Stimulated activated naive B cell treated with anti-CD40 and anti-IgM and Interleukin-4, amounts not matched to agents 10 μg/mL and 1 μg/mL and 100 μg/mL, for 72 hours (primary cell): ENCODE data around the gene PAXX.
A peak's percentile ranks its signal among the peaks of the same experiment; 100 is the strongest.
"Not testable (repeated sequence)": the region's sequence is repeated elsewhere in the genome, so short reads cannot be mapped to it uniquely, and the experiment has no call there.

Experiments used
- ATAC-seq, 2 donors: fragments of 150-1000 bp; cut with Tn5 transposase; replicated peaks; 2 replicates each; pipeline ENCODE4 v1.10.0; 2021; ENCODE audit warnings: moderate library complexity in 1 of 2
- DNase-seq: peaks from one replicate; pipeline ENCODE4 v3.0.0; 2021
- H3K27ac Mint-ChIP-seq: one replicate; pipeline ENCODE4 v1.8.0; 2022; ENCODE audit warnings: mild to moderate bottlenecking, mixed read lengths
- H3K27me3 Mint-ChIP-seq, 2 donors: one replicate each; pipeline ENCODE4 v1.8.0; 2022; ENCODE audit warnings: mixed read lengths in 2 of 2
- H3K36me3 Mint-ChIP-seq, 2 donors: one replicate each; pipeline ENCODE4 v1.8.0; 2022; ENCODE audit warnings: mixed read lengths in 2 of 2, mild to moderate bottlenecking in 1 of 2
- H3K4me1 Mint-ChIP-seq, 2 donors: one replicate each; pipeline ENCODE4 v1.8.0; 2022; ENCODE audit warnings: mixed read lengths in 2 of 2, mild to moderate bottlenecking in 1 of 2
- H3K4me3 Mint-ChIP-seq, 2 donors: one replicate each; pipeline ENCODE4 v1.8.0; 2022; ENCODE audit warnings: mild to moderate bottlenecking in 2 of 2, mixed read lengths in 2 of 2, moderate library complexity in 1 of 2
- H3K9me3 Mint-ChIP-seq, 2 donors: one replicate each; pipeline ENCODE4 v1.8.0; 2022; ENCODE audit warnings: mixed read lengths in 2 of 2, mild to moderate bottlenecking in 1 of 2

The PAXX gene

DNA sequence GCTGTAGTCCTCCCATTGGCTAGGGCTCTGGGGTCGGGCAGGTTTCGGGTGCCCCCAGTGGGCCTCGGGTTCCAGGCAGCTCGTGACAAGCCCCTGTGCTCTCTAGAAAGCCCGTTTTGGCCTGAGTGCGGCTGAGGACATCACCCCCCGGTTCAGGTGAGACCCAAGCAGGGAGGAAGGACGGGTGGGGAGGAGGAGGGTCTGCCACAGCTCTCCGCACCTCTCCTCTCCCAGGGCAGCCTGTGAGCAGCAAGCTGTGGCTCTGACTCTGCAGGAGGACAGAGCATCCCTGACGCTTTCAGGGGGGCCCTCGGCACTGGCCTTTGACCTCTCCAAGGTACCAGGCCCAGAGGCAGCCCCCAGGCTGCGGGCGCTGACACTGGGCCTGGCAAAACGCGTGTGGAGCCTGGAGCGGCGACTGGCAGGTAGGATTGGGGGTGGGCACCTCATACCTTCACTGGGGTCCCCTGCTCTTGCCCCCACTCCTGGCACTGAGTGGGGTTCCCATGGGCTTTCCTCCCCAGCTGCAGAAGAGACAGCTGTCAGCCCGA is 672 bp downstream of the PAXX start:
- ATAC-seq, result no peak
- peaks cover 12 to 18% of the 10 kb centered on the region in 2 donors for H3K36me3 Mint-ChIP-seq
- peak overlapping the region; percentile 89 to 96 for H3K4me3 Mint-ChIP-seq
- H3K27ac Mint-ChIP-seq, result peak overlapping the region; percentile 95
- peaks cover 9 to 44% of the 10 kb centered on the region in 2 donors for H3K27me3 Mint-ChIP-seq
- DNase-seq, result no peak
- peaks cover 20 to 51% of the 10 kb centered on the region in 2 donors for H3K4me1 Mint-ChIP-seq
- H3K9me3 Mint-ChIP-seq, result no peaks in the 10 kb centered on the region

DNA sequence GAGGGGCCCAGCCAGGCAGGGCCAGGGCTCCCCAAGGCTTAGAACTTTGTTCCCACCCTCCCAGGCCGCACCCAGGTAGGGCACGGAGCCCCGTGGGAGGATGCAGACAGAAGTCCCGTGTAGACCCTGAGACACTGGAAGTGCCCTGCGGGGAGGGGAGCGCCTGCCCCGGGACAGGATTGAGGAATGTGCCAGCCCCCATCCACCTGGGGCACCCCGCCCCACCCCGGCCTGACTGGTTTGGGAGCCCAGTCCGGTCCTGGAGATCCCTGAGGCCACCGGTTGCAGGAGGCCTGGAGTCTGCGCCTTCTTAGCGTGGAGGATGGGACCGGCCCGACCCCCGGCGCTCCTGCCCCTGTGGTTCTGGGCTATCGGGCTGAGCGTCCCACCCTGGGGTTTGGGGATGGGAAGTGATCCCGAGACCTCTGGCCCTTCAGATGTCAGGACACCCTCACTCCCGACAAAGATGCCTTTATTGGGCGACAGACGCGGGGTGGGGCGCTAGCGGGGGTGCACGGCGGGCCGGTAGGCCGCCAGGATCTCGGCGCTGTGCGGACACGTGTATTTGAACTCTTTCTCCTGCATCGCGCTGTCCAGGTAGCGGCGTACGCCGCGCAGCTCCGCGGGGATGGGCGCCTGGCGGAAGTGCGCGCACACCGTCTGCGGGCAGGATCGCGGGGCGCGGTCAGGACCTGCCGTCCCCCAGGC is 2.1 kb downstream of the PAXX start:
- Mint-ChIP-seq H3K4me3 (no peak overlapping the region), H3K9me3 (no peaks in the 10 kb centered on the region), H3K27me3 (peaks cover 8 to 38% of the 10 kb centered on the region in 2 donors), H3K27ac (no peak overlapping the region), H3K36me3 (peaks cover 12 to 18% of the 10 kb centered on the region in 2 donors), H3K4me1 (peaks cover 28 to 62% of the 10 kb centered on the region in 2 donors)
- no peak for DNase-seq
- ATAC-seq, result no peak

DNA sequence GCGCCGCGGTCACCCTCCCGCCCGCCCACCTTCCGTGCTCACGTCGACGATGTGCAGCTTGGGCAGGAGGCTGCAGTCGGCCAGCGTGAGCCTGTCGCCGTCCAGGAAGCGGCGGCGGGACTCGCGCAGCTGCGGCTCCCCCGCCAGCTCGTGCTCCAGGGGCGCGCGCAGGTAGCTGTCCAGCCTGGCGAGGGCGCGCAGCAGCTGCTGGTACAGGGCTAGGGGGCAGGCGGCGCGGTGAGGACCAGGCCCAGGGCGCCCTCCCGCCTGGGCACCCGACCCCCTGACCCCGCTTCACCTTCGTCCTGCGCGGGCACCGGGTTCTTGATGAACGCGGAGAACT is 2.6 kb downstream of the PAXX start:
- H3K4me3 Mint-ChIP-seq, result no peak overlapping the region
- H3K9me3 Mint-ChIP-seq, result no peaks in the 10 kb centered on the region
- peaks cover 12 to 18% of the 10 kb centered on the region in 2 donors for H3K36me3 Mint-ChIP-seq
- no peak for ATAC-seq
- no peak for DNase-seq
- peaks cover 5 to 33% of the 10 kb centered on the region in 2 donors for H3K27me3 Mint-ChIP-seq
- H3K4me1 Mint-ChIP-seq, result peaks cover 29 to 64% of the 10 kb centered on the region in 2 donors
- H3K27ac Mint-ChIP-seq, result no peak overlapping the region

DNA sequence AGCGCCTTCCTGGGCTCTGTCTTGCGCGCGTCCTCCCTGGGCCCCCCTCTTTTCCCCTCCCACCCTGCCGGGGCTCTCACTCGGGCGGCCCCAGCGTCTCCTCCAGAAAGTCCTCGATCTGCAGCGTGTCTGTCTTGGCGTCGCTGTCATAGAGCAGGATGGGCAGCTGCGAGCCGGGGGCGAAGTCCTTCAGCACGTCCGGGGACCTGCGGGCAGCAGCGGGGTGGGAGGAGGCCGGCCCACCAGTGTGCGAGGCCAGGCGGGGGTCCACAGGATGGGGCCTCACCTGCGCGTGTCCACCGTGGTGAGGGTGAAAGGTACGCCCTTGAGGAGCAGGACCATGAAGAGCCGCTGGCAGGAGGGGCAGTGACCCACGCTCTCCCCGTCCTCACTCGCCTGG is 3.1 kb downstream of the PAXX start:
- Mint-ChIP-seq H3K36me3 (peaks cover 12 to 18% of the 10 kb centered on the region in 2 donors), H3K4me3 (no peak overlapping the region), H3K4me1 (peaks cover 31 to 67% of the 10 kb centered on the region in 2 donors), H3K9me3 (no peaks in the 10 kb centered on the region), H3K27ac (no peak overlapping the region), H3K27me3 (peaks cover 0 to 28% of the 10 kb centered on the region in 2 donors)
- DNase-seq (no peak), ATAC-seq (no peak)

DNA sequence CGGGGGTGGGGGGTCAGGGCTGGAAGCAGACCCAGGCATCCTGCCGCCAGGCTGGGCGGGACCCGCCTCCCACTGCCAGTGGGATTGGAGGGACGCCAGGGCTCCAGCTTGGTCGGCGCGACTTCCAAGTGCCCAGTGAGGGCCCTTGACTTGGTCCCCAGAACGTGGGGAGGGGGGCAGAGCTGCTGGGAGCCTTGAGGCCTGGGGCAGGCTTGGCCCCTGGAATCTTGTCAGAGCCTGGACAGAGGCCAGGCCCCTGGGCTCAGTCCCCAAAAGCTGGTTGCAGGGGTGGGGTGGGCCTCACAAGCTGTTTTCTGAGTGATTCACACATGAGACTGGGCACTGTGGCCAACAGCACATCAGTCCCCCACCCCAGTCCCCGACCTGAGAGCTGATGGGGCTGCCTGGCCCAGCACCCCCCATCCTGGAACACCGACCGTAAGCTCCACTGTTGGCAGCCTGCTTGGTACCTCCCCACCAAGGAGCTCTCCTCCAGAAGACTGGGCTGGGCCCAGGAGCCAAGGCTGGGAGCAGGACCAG is 3.6 kb downstream of the PAXX start:
- Mint-ChIP-seq H3K4me1 (peaks cover 34 to 72% of the 10 kb centered on the region in 2 donors), H3K27me3 (peaks cover 0 to 23% of the 10 kb centered on the region in 2 donors), H3K9me3 (no peaks in the 10 kb centered on the region), H3K36me3 (peaks cover 12 to 18% of the 10 kb centered on the region in 2 donors), H3K4me3 (peak overlapping the region in 1 of 2 donors; percentile 69), H3K27ac (no peak overlapping the region)
- DNase-seq (no peak), ATAC-seq (no peak)

DNA sequence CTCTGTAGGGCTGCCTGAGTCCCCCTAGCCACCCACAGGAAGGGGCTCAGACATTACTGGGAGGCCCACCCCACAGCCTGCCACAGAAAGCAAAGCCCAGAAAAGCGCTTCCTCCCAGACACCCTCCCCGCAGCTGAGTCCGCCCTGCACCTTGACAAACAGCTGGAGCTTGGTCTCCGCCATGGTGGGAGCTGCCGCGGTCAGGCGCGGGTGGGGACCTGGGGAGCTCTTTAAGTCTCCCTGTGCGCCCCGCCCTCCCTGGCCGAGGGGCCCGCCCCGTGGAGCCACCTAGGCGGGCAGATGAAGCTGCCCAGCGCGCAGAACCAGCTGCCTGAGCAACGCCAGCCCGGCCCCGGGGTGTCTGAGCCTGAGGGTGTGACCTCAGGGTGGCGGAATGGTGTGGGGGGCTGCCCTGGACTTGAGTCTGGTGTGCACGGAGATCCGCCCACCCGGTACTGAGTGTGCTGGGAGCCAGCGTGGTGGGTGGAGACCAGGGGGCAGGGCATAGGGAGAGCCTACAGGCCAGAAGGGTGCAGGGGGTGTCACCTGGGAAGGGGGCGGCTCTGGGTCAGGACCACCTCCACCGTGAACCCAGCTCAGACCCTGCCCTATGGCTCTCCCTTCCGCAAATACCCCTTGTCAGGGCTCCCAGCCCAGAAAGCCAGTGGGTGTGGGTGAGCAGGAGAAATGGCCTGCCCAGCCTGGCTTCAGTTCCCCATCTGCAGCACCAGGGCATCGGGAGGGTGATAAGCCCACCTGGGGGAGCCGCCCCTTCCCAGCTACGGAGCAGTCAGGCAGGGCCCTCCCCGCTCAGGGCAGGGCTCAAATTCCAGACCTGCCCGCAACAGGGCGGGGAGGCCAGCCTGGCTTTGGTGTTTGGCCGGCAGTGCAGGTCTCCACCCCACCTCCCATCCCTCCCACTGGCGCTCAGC is 4.4 kb downstream of the PAXX start, which contains the start of gene CLIC3:
Gene CLIC3 (minus strand): TSS at position 208 of the 932 bp plus-strand sequence. CDS start 25 bp downstream, at position 183.
- Mint-ChIP-seq H3K4me3 (peak within 1 kb of the TSS; percentile 56 to 69), H3K4me1 (peaks cover 34 to 70% of the 10 kb centered on the region in 2 donors)
- no peak for ATAC-seq

DNA sequence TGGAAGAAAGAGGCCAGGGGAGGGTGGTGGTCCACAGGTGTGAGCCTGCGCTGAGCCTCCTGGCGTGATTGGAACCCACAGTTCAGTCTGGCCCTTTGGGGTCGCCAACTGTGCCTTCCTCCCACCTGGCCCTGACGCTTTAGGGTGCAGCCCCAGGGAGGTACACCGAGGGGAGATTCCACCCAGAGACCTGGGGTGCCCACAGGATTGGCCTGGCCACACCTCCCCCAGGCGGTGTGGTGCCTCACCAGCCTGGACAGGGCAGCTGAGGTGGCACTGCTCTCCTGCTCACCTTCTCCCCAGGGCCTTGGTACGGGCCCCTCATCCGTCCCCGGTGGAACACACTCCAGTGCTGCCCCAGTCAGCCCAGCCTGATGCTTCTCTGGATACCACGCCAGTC is 5.1 kb downstream of the PAXX start:
- Mint-ChIP-seq H3K36me3 (peaks cover 11 to 18% of the 10 kb centered on the region in 2 donors), H3K27me3 (peaks cover 0 to 22% of the 10 kb centered on the region in 2 donors), H3K27ac (no peak overlapping the region), H3K4me3 (peak overlapping the region in 1 of 2 donors; percentile 3), H3K9me3 (no peaks in the 10 kb centered on the region), H3K4me1 (peaks cover 34 to 67% of the 10 kb centered on the region in 2 donors)
- DNase-seq (no peak), ATAC-seq (no peak)

More for the DNA sequence above, 4.4 kb downstream of the PAXX start, which contains the start of gene CLIC3:
- Mint-ChIP-seq H3K27me3 (peaks cover 0 to 22% of the 10 kb centered on the region in 2 donors), H3K36me3 (peaks cover 12 to 18% of the 10 kb centered on the region in 2 donors), H3K9me3 (no peaks in the 10 kb centered on the region), H3K27ac (peak within 1 kb of the TSS; percentile 51)
- DNase-seq, result no peak

DNA sequence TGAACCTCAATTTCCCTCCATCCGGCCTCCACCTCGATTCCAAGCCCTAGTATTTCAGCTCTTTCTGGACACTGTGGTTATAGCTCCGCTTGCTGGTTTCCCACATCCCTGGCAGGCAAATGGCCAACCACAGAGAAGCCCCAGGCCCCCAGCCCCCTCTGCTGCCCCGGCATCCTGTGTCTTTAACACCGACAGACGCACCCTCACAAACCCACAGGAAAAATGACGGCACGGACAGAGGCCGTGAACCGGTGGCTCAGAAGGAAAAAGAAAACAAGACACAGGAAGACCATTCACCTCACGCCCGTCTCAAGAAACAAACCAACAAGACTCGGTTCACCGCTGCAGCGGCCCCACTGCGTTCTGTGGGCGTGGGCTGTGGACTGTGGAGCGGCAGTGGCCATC is 5.6 kb downstream of the PAXX start:
- no peak for ATAC-seq
- Mint-ChIP-seq H3K36me3 (peaks cover 8 to 18% of the 10 kb centered on the region in 2 donors), H3K27me3 (peaks cover 0 to 22% of the 10 kb centered on the region in 2 donors), H3K27ac (peak overlapping the region; percentile 15), H3K4me3 (peak overlapping the region; percentile 1 to 3), H3K4me1 (peaks cover 34 to 62% of the 10 kb centered on the region in 2 donors), H3K9me3 (no peaks in the 10 kb centered on the region)
- DNase-seq, result no peak

DNA sequence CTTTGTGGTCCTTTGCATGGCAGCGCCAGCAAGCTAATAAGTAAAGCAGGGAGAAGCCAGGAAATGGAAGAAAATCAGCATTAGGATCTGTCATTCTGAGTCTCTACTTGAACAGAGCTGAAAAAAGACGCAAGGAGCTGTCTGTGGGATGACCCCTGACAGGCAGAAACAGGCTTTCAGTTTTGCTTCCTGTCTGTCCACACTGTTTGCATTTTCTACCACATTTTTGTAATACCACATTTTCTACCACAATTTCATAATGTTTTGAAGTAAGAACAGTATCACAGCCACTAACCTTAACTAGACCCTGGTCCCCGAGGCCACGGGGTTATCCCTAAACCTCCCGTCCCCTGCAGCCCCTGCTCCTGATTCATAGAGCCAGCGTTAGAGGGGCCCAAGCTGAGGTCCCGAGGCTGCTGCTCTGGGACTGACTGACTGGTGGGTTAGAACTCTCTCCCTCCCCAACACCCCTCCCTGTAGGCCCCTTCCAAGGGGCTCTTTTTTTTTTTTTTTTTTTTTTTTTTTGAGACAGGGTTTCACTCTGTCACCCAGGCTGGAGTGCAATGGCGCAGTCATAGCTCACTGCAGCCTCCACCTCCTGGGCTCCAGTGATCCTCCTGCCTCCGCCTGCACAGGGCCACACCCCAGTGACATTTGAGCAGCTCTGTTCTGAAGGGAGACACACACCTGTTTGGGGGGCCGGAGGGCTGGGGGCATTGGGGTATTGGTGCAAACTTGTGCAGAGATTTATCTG is 8.1 kb downstream of the PAXX start:
- H3K36me3 Mint-ChIP-seq, result peaks cover 0 to 3% of the 10 kb centered on the region in 2 donors
- ATAC-seq, result peak; percentile 80 to 86
- peaks cover 29 to 49% of the 10 kb centered on the region in 2 donors for H3K4me1 Mint-ChIP-seq

DNA sequence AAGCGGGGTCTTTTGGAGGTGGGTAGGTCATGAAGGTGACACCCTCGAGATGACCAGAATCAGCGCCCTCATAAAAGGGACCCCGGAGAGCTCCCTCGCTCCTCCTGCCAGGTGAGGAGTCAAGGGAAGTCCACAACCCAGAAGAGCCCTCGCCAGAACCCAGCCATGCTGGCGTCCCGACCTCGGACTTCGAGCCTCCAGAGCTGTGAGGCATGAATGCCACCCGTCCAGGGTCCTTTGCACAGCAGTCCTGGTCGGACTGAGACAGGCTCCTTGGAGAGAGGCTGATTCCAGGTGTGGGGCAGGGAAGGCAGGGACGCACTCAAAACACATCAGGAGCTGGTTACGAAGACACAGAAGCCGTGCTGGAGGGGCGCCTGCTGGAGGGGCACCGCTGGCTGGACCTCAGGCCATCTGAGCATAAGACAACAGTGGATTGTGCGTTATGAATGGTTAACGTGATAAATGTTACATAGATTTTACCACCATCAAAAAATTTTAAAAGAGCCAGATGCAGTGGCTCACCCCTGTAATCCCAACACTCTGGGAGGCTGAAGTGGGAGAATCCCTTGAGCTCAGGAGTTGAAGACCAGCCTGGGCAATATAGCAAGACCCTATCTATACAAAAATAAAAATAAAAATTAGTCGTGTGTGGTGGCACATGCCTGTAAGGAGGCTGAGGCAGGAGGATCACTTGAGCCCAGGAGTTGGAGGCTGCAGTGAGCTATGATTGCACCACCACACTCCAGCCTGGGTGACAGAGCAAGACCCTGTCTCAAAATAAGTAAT is 9.8 kb downstream of the PAXX start:
- H3K9me3 Mint-ChIP-seq, result peaks cover 4 to 5% of the 10 kb centered on the region in 2 donors
- peaks cover 24 to 43% of the 10 kb centered on the region in 2 donors for H3K4me1 Mint-ChIP-seq

More for the DNA sequence above, 8.1 kb downstream of the PAXX start:
- Mint-ChIP-seq H3K4me3 (peak overlapping the region; percentile 15 to 44), H3K9me3 (peaks cover 4 to 5% of the 10 kb centered on the region in 2 donors), H3K27me3 (peaks cover 3 to 22% of the 10 kb centered on the region in 2 donors), H3K27ac (peak overlapping the region; percentile 83)
- no peak for DNase-seq

DNA sequence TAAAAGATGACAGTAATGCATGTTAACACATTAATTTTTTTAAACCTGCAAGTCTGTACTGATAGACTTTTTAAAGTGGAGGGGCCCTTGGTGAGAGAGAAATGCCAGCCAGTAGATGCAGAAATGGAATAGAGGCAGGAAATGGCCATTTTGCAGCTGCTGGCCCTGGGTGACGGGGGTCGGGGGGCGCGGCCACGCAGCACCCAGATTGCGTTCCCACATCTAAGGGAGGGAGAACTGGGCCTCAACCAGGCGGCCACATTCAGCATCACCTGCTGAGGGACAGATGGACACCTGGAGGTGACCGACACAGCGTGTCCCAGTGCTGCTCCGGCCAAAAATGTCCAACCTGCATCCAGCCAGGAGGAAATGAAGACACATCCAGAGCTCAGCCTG is 10.4 kb downstream of the PAXX start:
- ATAC-seq, result no peak
- DNase-seq, result no peak
- Mint-ChIP-seq H3K4me3 (no peak overlapping the region), H3K4me1 (peaks cover 22 to 37% of the 10 kb centered on the region in 2 donors), H3K27me3 (peaks cover 3 to 8% of the 10 kb centered on the region in 2 donors), H3K36me3 (no peaks in the 10 kb centered on the region), H3K27ac (no peak overlapping the region), H3K9me3 (peaks cover 4 to 5% of the 10 kb centered on the region in 2 donors)

More for the DNA sequence above, 9.8 kb downstream of the PAXX start:
- H3K27ac Mint-ChIP-seq, result no peak overlapping the region
- ATAC-seq (no peak), DNase-seq (no peak)
- H3K36me3 Mint-ChIP-seq, result no peaks in the 10 kb centered on the region
- peaks cover 3 to 13% of the 10 kb centered on the region in 2 donors for H3K27me3 Mint-ChIP-seq
- no peak overlapping the region for H3K4me3 Mint-ChIP-seq

DNA sequence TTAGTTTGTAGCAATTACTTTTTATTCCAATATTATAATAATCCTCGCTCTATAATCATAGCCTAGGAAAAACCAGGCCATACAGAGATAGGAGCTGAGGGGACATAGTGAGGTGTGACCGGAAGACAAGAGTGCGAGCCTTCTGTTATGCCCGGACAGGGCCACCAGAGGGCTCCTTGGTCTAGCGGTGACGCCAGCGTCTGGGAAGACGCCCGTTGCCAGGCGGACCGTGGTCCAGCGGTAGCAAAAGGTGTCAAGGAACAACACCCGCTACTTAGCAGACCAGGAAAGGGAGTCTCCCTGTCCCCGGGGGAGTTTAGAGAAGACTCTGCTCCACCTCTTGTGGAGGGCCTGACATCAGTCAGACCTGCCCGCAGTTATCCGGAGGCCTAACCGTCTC is 12.1 kb downstream of the PAXX start:
- not testable (repeated sequence) for H3K9me3 Mint-ChIP-seq, H3K27me3 Mint-ChIP-seq, H3K36me3 Mint-ChIP-seq, ATAC-seq, H3K4me3 Mint-ChIP-seq, DNase-seq, H3K27ac Mint-ChIP-seq
- H3K4me1 Mint-ChIP-seq, result peaks cover 12 to 24% of the 10 kb centered on the region in 2 donors
